HG03039 (cell line): ENCODE data around the gene SIPA1L2.

Source experiments
- ATAC-seq: cut with Tn5 transposase; IDR thresholded peaks from one replicate; pipeline ENCODE4 v1.9.1; 2021; ENCODE audit warnings: mild to moderate bottlenecking, moderate library complexity; ENCODE audit not compliant: unreplicated experiment

SIPA1L2 gene

GRCh38 chr1:232630047-232630893 is at the start of gene SIPA1L2:
SIPA1L2 (minus strand) TSS chr1:232630133; CDS start chr1:232515339, 114,794 bp downstream.
- peak; percentile 98 for ATAC-seq

- ATAC-seq = no peak
Observed at GRCh38 chr1:232678185-232678886, 48.4 kb upstream of the SIPA1L2 start.

- ATAC-seq = no peak
Observed at GRCh38 chr1:232676307-232676706, 46.4 kb upstream of the SIPA1L2 start.

- no peak for ATAC-seq
Observed at GRCh38 chr1:232675898-232676297, 46.0 kb upstream of the SIPA1L2 start.

GRCh38 chr1:232675260-232675659 is 45.3 kb upstream of the SIPA1L2 start:
- ATAC-seq = no peak

- ATAC-seq = no peak
Observed at GRCh38 chr1:232673256-232673655, 43.3 kb upstream of the SIPA1L2 start.

GRCh38 chr1:232669981-232670747 is 40.2 kb upstream of the SIPA1L2 start:
- ATAC-seq = no peak

GRCh38 chr1:232667778-232668165 is 37.8 kb upstream of the SIPA1L2 start:
- no peak for ATAC-seq

GRCh38 chr1:232667094-232667777 is 37.3 kb upstream of the SIPA1L2 start:
- no peak for ATAC-seq

- no peak for ATAC-seq
Observed at GRCh38 chr1:232664844-232665777, 35.2 kb upstream of the SIPA1L2 start.

GRCh38 chr1:232662910-232663309 is 33.0 kb upstream of the SIPA1L2 start:
- ATAC-seq = no peak

GRCh38 chr1:232658386-232658785 is 28.5 kb upstream of the SIPA1L2 start:
- ATAC-seq = no peak

- no peak for ATAC-seq
Observed at GRCh38 chr1:232657426-232658005, 27.6 kb upstream of the SIPA1L2 start.

- no peak for ATAC-seq
Observed at GRCh38 chr1:232655746-232656085, 25.8 kb upstream of the SIPA1L2 start.

GRCh38 chr1:232655028-232655745 is 25.3 kb upstream of the SIPA1L2 start:
- ATAC-seq = no peak

- ATAC-seq = no peak
Observed at GRCh38 chr1:232653789-232654188, 23.9 kb upstream of the SIPA1L2 start.

GRCh38 chr1:232650845-232651244 is 20.9 kb upstream of the SIPA1L2 start:
- no peak for ATAC-seq

- ATAC-seq = no peak
Observed at GRCh38 chr1:232650418-232650817, 20.5 kb upstream of the SIPA1L2 start.

GRCh38 chr1:232648316-232648715 is 18.4 kb upstream of the SIPA1L2 start:
- ATAC-seq = no peak
